SHP77 treated with DMSO at 0.1 percent for 48 hours (cell line): ENCODE measurements around the gene PHF20.
A peak's percentile ranks its signal among the peaks of the same experiment; 100 is the strongest.
"Not testable (repeated sequence)": the region's sequence is repeated elsewhere in the genome, so short reads cannot be mapped to it uniquely, and the experiment has no call there.

Experiments used
- DNase-seq: peaks from one replicate; lab custom pipeline; 2025; lab: John Stamatoyannopoulos, UW

PHF20 gene

GRCh38 chr20:35739294-35740163 is 32.3 kb upstream of the PHF20 start:
- DNase-seq: no peak

- DNase-seq: peak; percentile 99
Measured at GRCh38 chr20:35741892-35742740, 29.7 kb upstream of the PHF20 start, which contains the start of gene RBM39. TSS of gene RBM39 (minus strand) at chr20:35742260. CDS start at chr20:35740874, 1,386 bp downstream.

- DNase-seq: peak; percentile 11
Measured at GRCh38 chr20:35742741-35743523, 28.9 kb upstream of the PHF20 start.

DNA sequence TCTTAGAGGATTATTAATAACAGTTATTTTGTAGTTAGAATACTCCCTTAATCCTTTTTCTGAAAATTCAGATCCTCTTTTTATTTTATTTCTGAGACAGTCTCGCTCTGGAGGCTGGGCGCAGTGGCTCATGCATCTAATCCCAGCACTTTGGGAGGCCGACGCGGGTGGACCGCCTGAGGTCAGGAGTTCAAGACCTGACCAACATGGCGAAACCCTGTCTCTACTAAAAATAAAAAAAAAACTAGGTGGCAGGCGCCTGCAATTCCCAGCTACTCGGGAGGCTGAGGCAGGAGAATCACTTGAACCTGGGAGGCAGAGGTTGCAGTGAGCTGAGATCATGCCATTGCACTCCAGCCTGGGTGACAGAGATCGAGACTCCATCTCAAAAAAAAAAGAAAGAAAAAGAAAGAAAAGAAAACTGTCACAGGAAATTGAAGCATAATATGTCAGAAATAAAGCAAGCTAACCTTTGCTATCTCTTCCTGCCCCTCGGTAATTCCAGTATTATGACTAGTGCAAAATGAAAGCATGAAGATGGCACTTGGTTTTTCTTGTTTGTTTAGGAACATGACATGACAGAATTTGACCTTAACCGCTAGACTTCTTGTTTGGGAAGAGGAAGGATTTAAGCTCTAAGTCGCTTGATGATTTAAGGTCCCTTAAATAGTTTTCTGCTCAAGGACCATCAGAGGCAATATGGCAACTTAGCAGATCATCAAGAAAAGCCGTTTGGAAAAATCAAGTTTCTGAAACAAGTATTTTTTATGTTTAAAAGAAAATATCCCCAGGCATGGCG is 27.9 kb upstream of the PHF20 start:
- DNase-seq: peak; percentile 14

DNA sequence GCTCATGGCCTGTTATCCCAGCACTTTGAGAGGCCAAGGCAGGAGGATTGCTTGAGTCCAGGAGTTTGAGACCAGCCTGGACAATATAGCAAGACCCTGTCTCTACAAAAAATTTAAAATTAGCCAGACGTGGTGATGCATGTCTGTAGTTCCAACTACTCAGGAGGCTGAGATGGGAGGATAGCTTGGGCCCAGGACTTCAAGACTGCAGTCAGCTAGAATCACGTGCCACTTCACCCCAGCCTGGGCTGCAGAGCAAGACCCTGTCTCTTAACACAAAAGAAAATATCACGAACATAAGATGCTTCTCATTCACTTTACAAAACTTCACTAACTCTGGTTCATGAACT is 27.3 kb upstream of the PHF20 start:
- DNase-seq: not testable (repeated sequence)

DNA sequence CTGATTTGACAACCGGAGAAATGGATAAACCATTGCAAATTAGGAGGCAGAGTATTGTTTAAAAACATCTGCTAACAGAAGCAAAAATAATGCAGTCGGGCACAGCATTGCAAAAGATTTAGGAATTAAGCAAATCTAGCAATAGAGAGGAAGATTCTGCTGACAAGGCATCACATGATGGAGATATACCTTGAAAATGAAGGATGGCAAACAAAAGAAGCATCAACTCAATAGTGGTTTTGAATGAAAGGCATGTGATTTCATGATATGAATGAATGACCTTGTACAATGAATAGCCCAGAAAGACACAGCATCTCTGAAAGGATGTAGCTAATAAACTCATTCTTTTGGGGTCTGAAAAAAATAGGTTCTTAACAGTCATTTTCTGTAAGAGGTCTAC is 21.2 kb upstream of the PHF20 start:
- no peak for DNase-seq

DNA sequence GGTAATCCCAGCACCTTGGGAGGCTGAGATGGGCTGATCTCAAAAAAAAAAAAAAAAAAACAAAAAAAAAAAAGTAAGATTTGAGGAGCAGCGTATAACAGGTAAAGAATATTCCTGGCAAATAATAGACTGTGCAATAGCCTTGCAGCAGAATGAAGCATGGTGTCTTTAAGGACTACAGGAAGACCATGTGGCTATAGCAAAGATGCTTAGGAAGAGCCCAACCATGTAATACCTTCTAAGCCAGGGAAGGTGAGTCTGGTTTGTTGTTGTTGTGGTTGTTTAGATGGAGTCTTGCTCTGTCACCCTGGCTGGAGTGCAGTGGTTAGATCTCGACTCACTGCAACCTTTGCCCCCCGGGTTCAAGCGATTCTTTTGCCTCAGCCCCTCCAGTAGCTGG is 15.4 kb upstream of the PHF20 start:
- no peak for DNase-seq

DNA sequence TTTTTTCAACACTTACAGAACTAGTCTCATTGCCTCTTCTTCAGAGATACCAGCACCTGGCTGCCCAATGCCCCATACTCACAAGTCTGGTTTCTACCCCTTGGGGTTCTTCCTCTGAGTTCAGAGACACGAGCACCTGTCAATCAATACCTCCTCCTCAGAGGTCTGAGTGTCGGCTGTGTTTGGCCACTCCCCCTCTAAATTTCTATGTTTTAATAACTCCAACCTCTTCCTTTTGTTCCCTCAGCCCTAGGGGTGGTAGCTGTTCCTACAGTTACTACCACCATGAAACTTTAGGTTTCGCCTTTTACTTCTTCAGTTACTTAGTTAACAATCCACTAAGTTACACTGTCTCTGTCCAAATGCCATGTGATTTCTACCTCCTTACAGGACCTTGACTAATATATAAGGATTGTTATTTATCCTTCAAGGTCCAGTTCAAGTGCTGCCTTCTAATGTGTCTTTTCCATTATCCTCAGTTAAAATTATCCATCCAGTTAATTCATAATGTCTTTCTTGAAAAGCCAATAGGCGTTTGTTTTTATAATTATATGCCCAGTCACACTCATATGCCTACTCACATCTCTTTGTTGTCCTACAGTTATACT is 14.6 kb upstream of the PHF20 start:
- DNase-seq: no peak

- DNase-seq: not testable (repeated sequence)
Measured at GRCh38 chr20:35761548-35761947, 10.3 kb upstream of the PHF20 start.

- no peak for DNase-seq
Measured at GRCh38 chr20:35762461-35762860, 9.4 kb upstream of the PHF20 start.

DNA sequence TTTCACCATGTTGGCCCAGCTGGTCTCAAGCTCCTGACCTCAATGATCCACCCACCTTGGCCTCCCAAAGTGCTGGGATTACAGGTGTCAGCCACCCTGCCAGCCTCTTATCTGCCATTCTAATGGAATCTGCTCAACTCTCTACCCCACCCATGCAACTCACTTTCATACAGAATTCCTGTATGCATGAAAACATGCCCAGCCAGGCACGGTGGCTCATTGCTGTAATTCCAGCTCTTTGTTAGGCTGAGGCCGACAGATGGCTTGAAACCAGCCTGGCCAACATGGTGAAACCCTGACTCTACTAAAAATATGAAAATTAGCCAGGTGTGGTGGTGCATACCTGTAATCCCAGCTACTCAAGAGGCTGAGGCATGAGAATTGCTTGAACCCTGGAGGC is 6.9 kb upstream of the PHF20 start:
- not testable (repeated sequence) for DNase-seq

DNA sequence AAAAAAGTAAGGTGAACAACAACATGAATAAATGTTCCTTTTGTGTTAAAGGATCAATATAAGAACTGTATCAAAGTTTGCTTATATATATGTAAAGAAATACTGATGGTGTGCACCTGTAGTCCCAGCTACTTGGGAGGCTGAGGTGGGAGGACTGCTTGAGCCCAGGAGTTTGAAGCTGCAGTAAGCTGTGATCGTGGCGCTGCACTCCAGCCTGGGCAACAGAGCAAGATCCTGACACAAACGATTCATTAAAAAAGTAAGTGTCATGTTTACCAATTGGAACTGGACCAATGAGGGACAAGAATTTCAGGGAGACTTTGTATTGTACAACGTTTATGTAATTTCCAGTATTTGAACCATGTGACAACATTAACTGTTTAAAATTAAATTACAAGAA is 5.0 kb upstream of the PHF20 start:
- no peak for DNase-seq

- no peak for DNase-seq
Measured at GRCh38 chr20:35767683-35768481, 3.9 kb upstream of the PHF20 start.

DNA sequence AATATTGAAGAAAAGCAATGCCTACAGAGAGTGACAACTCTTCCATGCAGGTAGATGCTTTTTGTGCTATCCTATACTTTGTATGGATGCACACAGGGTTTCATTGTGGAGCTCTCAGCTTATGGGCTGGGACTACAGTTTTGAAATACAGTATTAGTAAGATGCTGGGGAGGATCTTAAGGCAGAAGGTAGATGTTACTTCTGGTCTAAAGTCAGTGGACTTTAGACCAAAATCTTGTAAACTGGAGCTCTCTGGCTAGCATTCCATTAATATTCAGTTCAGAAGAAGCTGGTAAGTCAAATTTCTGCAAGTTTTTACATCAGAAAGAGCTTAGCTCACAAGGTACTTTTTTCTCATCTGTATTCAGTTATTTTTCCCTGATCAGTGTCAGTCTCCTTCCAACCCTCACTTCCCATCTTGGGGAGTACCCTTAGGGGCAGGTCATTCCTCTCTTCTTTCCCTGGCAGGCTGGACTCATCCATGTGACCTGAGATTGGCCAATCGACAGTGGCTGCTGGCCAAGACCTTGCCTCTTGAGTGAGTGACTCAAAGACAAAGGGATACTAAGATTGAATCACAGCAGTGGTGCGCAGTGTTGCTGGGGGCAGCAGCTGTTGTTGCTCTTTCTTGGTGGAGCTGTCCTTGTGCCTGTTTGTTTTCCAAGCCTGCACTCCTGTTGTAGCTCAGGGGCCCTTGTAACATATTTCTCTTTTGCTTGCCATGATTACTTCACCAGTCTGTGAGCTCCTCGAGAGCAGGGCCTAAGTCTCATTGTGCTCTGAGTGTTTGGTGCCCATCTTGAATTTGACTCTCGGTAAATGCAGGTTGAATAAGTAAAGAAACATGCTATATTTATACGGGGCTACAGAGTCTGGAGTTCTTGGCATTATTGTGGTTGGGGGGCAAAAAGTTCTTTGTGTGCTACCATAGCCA is 2.8 kb upstream of the PHF20 start:
- DNase-seq: peak; percentile 43

- no peak for DNase-seq
Measured at GRCh38 chr20:35771367-35771688, 487 bp upstream of the PHF20 start.

DNA sequence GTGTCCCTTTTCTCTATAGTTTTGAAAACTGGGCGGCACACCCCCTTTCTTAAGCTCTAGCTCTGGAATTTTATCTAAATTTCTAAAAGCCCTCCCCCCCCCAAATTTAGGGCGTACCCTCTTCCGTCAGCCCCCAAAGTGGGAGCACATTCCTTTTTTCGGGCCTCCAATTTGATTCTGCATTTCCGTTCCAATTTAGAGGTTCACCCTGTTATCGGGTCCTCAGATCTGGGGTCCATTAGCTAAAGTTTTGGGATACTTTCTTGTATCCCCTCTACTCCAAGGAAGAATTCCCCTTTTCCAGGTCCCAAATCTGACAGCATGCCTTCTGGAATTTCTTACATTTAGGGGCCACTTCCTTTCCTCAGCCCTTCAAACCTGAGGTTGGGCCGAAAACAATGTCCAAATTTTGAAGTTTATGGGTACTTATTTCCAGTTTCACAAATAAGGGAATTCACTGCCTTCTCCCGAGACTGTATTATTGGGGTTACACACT is 796 bp downstream of the PHF20 start:
- no peak for DNase-seq

GRCh38 chr20:35773154-35773751 is 1.4 kb downstream of the PHF20 start:
- no peak for DNase-seq

DNA sequence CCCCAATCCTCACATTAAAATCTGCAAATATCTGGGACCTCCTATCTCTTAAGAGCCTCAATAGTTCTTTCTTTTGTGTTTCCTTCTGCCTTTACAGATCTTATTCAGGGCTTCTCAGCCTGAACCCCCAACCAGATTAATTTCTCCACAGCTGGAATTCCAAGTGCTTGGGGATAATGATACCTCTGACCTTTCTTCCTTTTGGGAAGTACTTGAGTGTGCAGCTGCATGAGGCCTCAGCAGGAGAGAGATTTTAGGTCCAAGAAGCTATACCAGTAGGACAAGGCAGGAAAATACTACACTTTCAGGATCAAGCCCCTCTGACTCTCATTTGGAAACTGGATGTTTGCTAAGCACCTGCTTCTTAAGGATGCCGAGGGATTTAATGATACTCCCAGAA is 2.6 kb downstream of the PHF20 start:
- no peak for DNase-seq
